Loucy (cell line): ENCODE results near the gene C1QTNF12.
"Not testable (repeated sequence)": the region's sequence is repeated elsewhere in the genome, so short reads cannot be mapped to it uniquely, and the experiment has no call there.

Experiments
- H2AFZ ChIP-seq: fragments of 200-600 bp; sonication (generic); 2 replicates; pipeline ENCODE4 v1.6.0; 2016; ENCODE audit warnings: antibody characterized with exemption, mild to moderate bottlenecking, low read length, moderate library complexity
- H3F3A ChIP-seq: fragments of 200-600 bp; 2 replicates; pipeline ENCODE4 v1.6.0; 2016; ENCODE audit warnings: antibody characterized with exemption, low read depth, mild to moderate bottlenecking
- H3K27me3 ChIP-seq: fragments of 200-600 bp; sonication (generic); 2 replicates; pipeline ENCODE4 v1.6.1; 2014; ENCODE audit warnings: low read length, mild to moderate bottlenecking; ENCODE audit not compliant: insufficient read depth, poor library complexity, severe bottlenecking
- H3K36me3 ChIP-seq: fragments of 200-600 bp; sonication (generic); 2 replicates; pipeline ENCODE4 v1.6.1; 2016; ENCODE audit warnings: low read length; ENCODE audit not compliant: insufficient read depth
- H3K4me1 ChIP-seq: fragments of 200-600 bp; sonication (generic); 2 replicates; pipeline ENCODE4 v1.5.1; 2014; ENCODE audit warnings: low read length, mild to moderate bottlenecking; ENCODE audit not compliant: insufficient read depth, poor library complexity, severe bottlenecking
- H3K4me2 ChIP-seq: fragments of 200-600 bp; sonication (generic); 2 replicates; pipeline ENCODE4 v1.6.0; 2014; ENCODE audit warnings: antibody characterized with exemption, low read length, low read depth, mild to moderate bottlenecking; ENCODE audit not compliant: poor library complexity, severe bottlenecking
- H3K4me3 ChIP-seq: fragments of 200-600 bp; sonication (generic); 2 replicates; pipeline ENCODE4 v1.5.1; 2014; ENCODE audit warnings: low read length, mild to moderate bottlenecking, mixed read lengths; ENCODE audit not compliant: poor library complexity, severe bottlenecking
- H3K79me2 ChIP-seq: fragments of 200-600 bp; sonication (generic); 2 replicates; pipeline ENCODE4 v1.6.1; 2014; ENCODE audit warnings: low read length; ENCODE audit not compliant: insufficient read depth
- H3K9ac ChIP-seq: fragments of 200-600 bp; sonication (generic); 2 replicates; pipeline ENCODE4 v1.6.0; 2014; ENCODE audit warnings: mild to moderate bottlenecking, low read depth, low read length, moderate library complexity; ENCODE audit not compliant: poor library complexity, severe bottlenecking
- H3K9me2 ChIP-seq: fragments of 200-600 bp; sonication (generic); replicated peaks from 2 replicates; pipeline ENCODE4 v1.6.1; 2016; ENCODE audit warnings: low read depth, low read length, mixed read lengths
- H3K9me3 ChIP-seq: fragments of 200-600 bp; sonication (generic); 2 replicates; pipeline ENCODE4 v1.6.1; 2014; ENCODE audit warnings: mild to moderate bottlenecking, antibody characterized with exemption, low read length, low read depth; ENCODE audit not compliant: insufficient read depth
- H4K20me1 ChIP-seq: fragments of 200-600 bp; sonication (generic); 2 replicates; pipeline ENCODE4 v1.6.0; 2014; ENCODE audit warnings: antibody characterized with exemption, low read length, mild to moderate bottlenecking; ENCODE audit not compliant: insufficient read depth, poor library complexity, severe bottlenecking
- EZH2phosphoT487 ChIP-seq: fragments of 200-600 bp; IDR thresholded peaks from 2 replicates; pipeline ENCODE4 v1.6.1; 2018; ENCODE audit warnings: antibody characterized with exemption, mild to moderate bottlenecking, moderate library complexity, borderline replicate concordance
- TF ChIP-seq, protein P1 (sequence below): fragments of 200-600 bp; sonication (generic); conservative IDR thresholded peaks from 2 replicates; pipeline ENCODE4 v1.5.1; 2014; ENCODE audit warnings: mild to moderate bottlenecking, antibody characterized with exemption, low read length

Gene C1QTNF12

DNA sequence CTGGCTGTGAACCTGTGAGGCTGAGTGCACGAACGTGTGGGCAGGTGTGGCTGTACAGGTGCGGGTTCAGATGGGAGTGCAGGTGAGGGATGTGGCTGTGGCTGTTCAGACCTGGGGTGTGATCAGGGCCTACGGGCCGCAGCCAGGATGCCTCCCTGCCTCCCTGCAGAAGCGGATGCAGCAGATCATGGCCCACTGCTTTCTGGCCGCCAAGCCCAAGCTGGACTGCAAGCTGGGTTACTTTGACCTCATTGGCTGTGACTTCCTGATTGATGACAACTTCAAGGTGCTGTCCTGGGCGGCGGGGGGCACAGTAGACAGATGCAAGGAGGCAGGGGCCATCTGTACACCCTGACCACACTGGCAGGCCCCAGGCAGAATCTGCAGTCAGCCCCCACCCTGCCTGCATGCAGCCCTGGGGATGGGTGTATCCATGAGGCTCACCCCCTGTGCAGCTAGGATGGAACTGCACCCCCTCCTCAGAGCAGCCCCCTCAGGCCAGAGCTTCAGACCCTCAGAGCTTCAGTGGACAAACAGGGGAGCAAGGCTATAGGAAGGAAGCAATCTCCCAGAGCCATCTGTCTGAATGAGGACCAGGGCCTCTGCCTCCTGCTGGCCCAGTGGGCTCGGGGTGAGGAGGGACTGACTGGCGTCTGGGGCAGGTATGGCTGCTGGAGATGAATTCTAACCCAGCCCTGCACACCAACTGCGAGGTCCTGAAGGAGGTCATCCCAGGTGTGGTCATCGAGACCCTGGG lies 49.9 kb downstream of the C1QTNF12 start:
- H3K9me3 ChIP-seq, result no peaks in the 10 kb centered on the region
- TF ChIP-seq, protein P1, sequence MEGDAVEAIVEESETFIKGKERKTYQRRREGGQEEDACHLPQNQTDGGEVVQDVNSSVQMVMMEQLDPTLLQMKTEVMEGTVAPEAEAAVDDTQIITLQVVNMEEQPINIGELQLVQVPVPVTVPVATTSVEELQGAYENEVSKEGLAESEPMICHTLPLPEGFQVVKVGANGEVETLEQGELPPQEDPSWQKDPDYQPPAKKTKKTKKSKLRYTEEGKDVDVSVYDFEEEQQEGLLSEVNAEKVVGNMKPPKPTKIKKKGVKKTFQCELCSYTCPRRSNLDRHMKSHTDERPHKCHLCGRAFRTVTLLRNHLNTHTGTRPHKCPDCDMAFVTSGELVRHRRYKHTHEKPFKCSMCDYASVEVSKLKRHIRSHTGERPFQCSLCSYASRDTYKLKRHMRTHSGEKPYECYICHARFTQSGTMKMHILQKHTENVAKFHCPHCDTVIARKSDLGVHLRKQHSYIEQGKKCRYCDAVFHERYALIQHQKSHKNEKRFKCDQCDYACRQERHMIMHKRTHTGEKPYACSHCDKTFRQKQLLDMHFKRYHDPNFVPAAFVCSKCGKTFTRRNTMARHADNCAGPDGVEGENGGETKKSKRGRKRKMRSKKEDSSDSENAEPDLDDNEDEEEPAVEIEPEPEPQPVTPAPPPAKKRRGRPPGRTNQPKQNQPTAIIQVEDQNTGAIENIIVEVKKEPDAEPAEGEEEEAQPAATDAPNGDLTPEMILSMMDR, result no peak
- no peak for TF ChIP-seq EZH2phosphoT487
- H3K27me3 ChIP-seq, result no peaks in the 10 kb centered on the region

DNA sequence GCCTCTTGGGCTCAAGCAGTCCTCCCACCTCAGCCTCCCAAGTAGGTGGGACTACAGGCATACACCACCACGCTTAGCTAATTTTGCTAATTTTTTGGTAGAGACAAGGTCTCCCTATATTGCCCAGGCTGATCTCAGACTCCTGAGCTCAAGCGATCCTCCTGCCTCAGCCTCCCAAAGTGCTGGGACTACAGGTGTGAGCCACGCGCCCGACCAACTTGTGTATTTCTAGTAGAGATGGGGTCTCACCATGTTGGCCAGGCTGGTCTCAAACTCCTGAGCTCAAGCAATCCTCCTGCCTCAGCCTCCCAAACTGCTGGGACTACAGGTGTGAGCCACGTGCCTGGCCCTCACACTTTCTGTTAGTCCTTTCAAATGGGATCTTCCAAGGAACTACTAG lies 50.8 kb downstream of the C1QTNF12 start:
- not testable (repeated sequence) for H3F3A ChIP-seq, H3K4me3 ChIP-seq, H3K4me2 ChIP-seq, H3K79me2 ChIP-seq, H4K20me1 ChIP-seq, H3K27me3 ChIP-seq, H3K4me1 ChIP-seq, H3K9ac ChIP-seq, H2AFZ ChIP-seq, H3K9me2 ChIP-seq, H3K36me3 ChIP-seq, H3K9me3 ChIP-seq

More for the DNA sequence above, 49.9 kb downstream of the C1QTNF12 start:
- H2AFZ ChIP-seq, result no peak overlapping the region
- H3F3A ChIP-seq, result no peaks in the 10 kb centered on the region
- H3K4me3 ChIP-seq, result no peak overlapping the region
- H3K9ac ChIP-seq, result no peak overlapping the region
- H3K4me2 ChIP-seq, result no peak overlapping the region
- no peaks in the 10 kb centered on the region for H3K4me1 ChIP-seq
- H3K36me3 ChIP-seq, result no peaks in the 10 kb centered on the region
- no peaks in the 10 kb centered on the region for H3K79me2 ChIP-seq
- H3K9me2 ChIP-seq, result no peaks in the 10 kb centered on the region
- no peaks in the 10 kb centered on the region for H4K20me1 ChIP-seq

DNA sequence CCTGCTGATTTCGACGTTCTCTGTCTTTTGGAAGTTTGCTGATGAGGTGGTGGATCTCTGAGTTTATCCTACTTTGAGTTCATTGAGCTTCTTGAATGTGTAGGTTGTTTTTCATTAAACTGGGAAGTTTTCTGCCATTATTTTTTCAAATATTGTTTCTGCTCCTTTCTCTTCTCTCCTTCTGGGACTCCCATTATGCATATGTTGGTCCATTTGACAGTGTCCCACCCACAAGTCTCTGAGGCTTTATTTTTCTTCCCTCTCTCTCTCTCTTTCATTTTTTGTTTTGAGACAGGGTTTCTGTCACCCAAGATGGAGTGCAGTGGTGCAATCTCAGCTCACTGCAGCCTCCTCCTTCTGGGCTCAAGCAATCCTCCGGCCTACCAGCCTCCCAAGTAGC lies 51.8 kb downstream of the C1QTNF12 start:
- no peaks in the 10 kb centered on the region for H3K9me3 ChIP-seq
- H4K20me1 ChIP-seq, result no peaks in the 10 kb centered on the region
- no peaks in the 10 kb centered on the region for H3K4me1 ChIP-seq
- H3K9ac ChIP-seq, result no peak overlapping the region
- no peak for TF ChIP-seq EZH2phosphoT487
- TF ChIP-seq, protein P1, result no peak
- no peaks in the 10 kb centered on the region for H3K9me2 ChIP-seq
- H3K4me2 ChIP-seq, result no peak overlapping the region
- no peaks in the 10 kb centered on the region for H3K79me2 ChIP-seq
- H3K27me3 ChIP-seq, result no peaks in the 10 kb centered on the region
- H3F3A ChIP-seq, result no peaks in the 10 kb centered on the region
- no peak overlapping the region for H3K4me3 ChIP-seq
- no peak overlapping the region for H2AFZ ChIP-seq
- H3K36me3 ChIP-seq, result no peaks in the 10 kb centered on the region
